ENCODE measurements around the gene KCNK18.
"Not testable (repeated sequence)": the region's sequence is repeated elsewhere in the genome, so short reads cannot be mapped to it uniquely, and the experiment has no call there.

The KCNK18 gene

GRCh38 chr10:117166418-117167345 lies 30.6 kb upstream of the KCNK18 start:
- no peak overlapping the region for H3K4me3 Mint-ChIP-seq
- peaks cover 5% of the 10 kb centered on the region for H3K4me1 Mint-ChIP-seq
- ATAC-seq (ENCODE audit: low read depth), result no peak
- H3K27ac Mint-ChIP-seq, result no peak overlapping the region
- peaks cover 26% of the 10 kb centered on the region for H3K27me3 Mint-ChIP-seq
- DNase-seq (ENCODE audit: low spot score in 2 of 2), result no peak
- no peaks in the 10 kb centered on the region for H3K36me3 Mint-ChIP-seq
- H3K9me3 Mint-ChIP-seq, result no peaks in the 10 kb centered on the region

DNA sequence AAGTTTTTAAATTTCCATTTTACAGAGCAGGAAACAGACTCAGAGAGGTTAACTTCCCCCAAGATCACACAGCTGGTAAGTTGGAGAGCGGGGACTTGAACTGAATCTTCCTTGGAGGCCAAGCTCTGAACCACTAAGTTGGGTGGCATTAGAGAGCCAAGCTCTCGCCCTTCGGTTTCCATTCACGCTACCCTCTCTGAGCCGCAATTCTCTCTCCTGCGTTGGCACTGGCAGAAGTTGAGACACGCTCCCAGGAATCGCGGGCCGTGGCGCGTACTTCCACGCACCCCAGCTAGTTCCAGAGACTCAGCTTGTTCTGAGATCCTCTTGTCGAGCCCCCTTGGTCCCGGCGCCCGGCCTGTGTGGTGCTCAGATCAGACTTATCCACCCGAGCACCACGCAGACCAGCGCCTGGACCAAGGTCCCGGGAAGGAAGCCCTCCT lies 29.9 kb upstream of the KCNK18 start:
- Mint-ChIP-seq H3K9me3 (no peaks in the 10 kb centered on the region), H3K27ac (no peak overlapping the region), H3K27me3 (peaks cover 25% of the 10 kb centered on the region), H3K4me3 (peak overlapping the region; percentile 14), H3K4me1 (peaks cover 5% of the 10 kb centered on the region), H3K36me3 (no peaks in the 10 kb centered on the region)
- ATAC-seq (ENCODE audit: low read depth) (no peak), DNase-seq (ENCODE audit: low spot score in 2 of 2) (no peak)

DNA sequence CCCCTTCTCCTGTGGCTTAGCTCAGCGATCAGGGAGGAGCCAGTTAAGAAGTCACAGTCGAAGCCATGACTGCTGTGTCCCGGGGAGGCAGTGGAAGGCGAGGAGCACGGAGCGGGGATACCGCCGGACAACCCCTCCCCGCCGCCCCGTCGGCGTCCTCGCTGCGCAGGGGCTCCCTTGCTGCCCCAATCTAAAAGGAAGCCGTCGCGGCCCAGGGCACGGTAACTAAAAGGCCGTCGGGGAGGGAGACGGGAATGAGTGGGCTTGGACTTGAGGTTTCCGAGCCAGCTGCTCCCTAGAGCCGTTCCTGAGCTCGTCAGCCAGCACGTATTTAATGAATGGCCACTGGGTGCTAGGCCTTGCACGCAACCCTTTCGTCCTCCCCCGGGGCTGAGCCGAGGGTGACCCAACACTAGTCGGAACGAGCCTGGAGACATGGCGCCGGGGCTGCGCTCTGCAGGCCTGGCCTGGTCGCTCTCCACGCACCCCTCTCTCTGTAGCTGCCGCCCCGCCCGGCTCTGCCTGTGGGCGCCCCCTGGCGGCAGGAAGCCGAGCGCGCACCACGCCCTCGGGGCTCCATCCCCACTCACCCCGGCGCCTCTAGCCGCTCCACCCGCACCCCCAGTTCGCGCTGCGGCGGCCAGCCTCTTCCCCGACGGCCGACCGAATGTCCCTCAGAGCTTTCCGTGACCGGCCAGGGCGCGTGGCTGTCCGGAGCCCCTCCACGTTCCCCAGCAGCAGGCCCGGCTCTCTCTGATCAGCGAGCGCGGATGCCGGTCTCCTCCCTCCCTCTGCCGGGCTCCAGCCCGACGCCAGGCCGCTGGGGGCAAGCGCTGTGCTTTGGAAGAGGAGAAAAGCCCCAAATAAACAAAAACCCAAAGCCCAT lies 29.3 kb upstream of the KCNK18 start:
- H3K27ac Mint-ChIP-seq, result no peak overlapping the region
- H3K27me3 Mint-ChIP-seq, result peaks cover 25% of the 10 kb centered on the region
- H3K36me3 Mint-ChIP-seq, result no peaks in the 10 kb centered on the region
- ATAC-seq (ENCODE audit: low read depth) (peak; percentile 85), DNase-seq (ENCODE audit: low spot score in 2 of 2) (peak; percentile 60 to 67)
- no peaks in the 10 kb centered on the region for H3K9me3 Mint-ChIP-seq
- peaks cover 5% of the 10 kb centered on the region for H3K4me1 Mint-ChIP-seq
- peak overlapping the region; percentile 14 for H3K4me3 Mint-ChIP-seq

DNA sequence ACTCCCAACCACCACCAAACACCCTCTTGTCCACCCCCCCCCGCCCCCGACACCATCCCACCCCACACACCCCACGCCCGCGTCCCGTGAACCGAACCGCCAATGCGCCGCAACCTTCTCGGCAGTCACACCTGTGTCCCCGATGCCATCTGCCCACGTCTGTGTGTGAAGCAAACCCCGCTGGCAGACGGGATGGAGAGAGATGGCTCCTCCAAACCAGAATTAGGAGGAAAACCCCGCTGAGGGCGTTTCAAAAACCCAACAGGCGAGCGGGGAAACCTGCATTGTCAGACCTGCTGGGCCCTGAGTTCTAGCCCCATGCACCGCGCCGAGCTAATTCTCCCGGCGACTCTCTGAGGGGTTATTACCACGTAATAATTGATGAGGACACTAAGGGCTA lies 28.6 kb upstream of the KCNK18 start:
- Mint-ChIP-seq H3K27ac (no peak overlapping the region), H3K4me3 (peak overlapping the region; percentile 37), H3K27me3 (peaks cover 25% of the 10 kb centered on the region), H3K4me1 (peaks cover 5% of the 10 kb centered on the region), H3K9me3 (no peaks in the 10 kb centered on the region), H3K36me3 (no peaks in the 10 kb centered on the region)
- DNase-seq (ENCODE audit: low spot score in 2 of 2), result no peak
- ATAC-seq (ENCODE audit: low read depth), result no peak

DNA sequence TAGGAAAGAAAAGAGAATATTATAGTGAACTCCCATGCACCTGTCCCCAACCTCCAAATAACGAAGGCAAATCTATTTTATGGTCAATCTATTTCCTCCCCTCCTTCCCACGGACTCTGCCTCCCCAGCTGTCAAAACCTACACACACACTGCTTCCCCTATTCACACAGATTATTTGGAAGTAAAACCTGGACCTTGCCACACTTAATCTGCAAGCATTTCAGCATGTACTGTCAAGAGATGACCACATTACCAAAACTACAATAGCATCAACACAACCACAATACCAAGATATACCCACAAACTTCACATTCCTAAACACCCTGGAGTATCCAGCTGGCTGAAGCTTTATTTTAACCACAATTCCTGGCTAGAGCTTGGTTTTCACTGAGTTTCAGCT lies 27.8 kb upstream of the KCNK18 start:
- ATAC-seq (ENCODE audit: low read depth), result no peak
- Mint-ChIP-seq H3K27ac (no peak overlapping the region), H3K27me3 (peaks cover 22% of the 10 kb centered on the region), H3K4me1 (peaks cover 8% of the 10 kb centered on the region), H3K9me3 (no peaks in the 10 kb centered on the region), H3K36me3 (no peaks in the 10 kb centered on the region), H3K4me3 (no peak overlapping the region)
- DNase-seq (ENCODE audit: low spot score in 2 of 2), result no peak

DNA sequence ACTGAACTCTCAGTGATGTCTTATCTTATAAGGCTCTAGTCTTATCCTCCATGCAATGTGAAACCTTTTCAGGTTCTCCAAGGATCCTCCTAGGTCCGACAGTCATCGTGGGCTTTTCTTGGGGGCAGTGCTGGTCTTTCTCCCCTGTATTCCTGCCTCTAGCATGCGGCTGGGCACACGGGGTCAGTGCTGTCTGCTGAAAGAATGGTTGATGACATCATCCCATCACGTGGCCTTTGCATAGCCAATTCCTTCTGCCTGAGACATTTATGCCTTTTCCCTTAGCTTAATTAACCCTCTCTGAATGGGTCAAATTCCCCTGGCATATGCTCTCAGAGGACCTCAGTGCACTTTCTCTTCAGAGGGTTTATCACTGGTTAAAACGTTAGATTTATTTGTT lies 27.0 kb upstream of the KCNK18 start:
- Mint-ChIP-seq H3K27me3 (peaks cover 18% of the 10 kb centered on the region), H3K4me1 (peaks cover 11% of the 10 kb centered on the region), H3K27ac (no peak overlapping the region), H3K4me3 (no peak overlapping the region), H3K9me3 (no peaks in the 10 kb centered on the region), H3K36me3 (no peaks in the 10 kb centered on the region)
- DNase-seq (ENCODE audit: low spot score in 2 of 2) (no peak), ATAC-seq (ENCODE audit: low read depth) (no peak)

DNA sequence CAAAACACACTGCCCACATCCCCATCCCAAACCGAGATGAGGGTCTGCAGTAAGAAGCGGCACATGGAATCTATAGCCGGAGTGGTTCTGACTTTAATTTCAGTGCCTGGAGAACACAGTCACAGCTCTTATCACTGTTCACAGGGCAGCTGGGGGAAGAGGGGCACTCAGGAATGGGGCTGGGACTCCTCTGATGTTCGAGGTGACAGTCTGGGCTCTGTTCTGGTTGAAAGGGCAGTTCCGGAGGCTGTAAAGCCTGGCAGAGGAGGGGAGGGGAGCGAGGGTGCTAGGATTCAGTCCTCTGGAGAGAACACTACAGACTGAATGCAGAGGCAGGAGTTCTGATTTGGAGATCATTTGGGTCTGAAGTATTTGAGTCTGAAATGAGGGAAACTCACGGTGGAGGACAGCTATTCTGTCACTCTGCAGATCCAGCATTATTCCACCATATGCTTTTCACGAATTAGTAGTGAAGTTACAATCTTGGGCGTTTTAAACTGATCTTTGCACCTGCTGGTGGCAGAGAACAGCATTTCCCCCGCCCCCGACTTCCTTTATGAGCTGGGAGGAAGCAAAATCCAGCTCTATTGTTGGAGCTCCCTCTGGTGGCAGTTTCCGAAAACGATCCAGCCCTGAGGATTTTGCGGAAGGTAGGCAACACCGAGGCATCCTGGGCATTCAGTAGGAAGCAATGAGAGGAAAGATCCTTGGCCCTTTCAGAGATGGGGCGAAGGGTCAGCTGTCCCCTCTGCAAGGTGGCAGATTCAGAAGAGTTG lies 22.7 kb upstream of the KCNK18 start:
- H3K27me3 Mint-ChIP-seq, result peaks cover 9% of the 10 kb centered on the region

DNA sequence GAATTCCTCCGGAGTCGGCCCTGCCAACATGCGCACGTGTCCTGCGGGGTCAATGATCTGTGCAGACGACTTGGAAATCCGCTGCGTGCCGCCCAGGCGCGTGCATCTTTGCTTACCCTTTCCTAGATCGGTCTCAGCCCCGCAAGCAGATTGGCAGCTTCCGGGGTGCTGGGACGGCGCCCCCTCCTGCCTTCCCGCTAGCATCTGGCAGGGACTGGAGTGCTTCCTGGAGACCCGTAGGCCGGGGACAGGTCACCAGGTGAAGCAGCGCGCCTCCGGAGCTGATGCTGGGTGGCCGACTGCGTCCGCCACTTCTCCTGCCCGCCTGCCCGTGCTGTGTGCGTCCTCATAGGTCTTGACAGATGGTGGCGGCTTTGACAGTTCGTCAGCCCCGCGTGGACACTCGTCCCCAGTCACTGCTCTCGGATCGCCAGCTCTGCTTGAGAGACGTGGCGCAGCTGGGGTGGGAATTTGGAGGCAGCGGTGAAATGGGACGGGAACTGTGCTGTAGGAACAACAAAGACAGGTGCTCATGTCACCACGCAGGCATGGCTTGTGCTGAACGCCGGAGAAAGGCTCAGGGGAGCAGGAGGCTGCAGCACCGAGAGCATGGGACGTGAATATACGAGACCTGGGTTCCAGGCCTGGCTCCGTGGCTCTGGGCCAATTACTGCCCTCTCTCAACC lies 21.9 kb upstream of the KCNK18 start:
- H3K27ac Mint-ChIP-seq, result no peak overlapping the region
- peaks cover 11% of the 10 kb centered on the region for H3K4me1 Mint-ChIP-seq
- H3K9me3 Mint-ChIP-seq, result no peaks in the 10 kb centered on the region
- no peaks in the 10 kb centered on the region for H3K36me3 Mint-ChIP-seq
- H3K27me3 Mint-ChIP-seq, result peaks cover 8% of the 10 kb centered on the region
- peak; percentile 33 for ATAC-seq (ENCODE audit: low read depth)
- peak; percentile 15 to 32 for DNase-seq (ENCODE audit: low spot score in 2 of 2)
- H3K4me3 Mint-ChIP-seq, result peak overlapping the region; percentile 84

More for the DNA sequence above, 22.7 kb upstream of the KCNK18 start:
- ATAC-seq (ENCODE audit: low read depth) (peak; percentile 82), DNase-seq (ENCODE audit: low spot score in 2 of 2) (peak; percentile 80 to 85)
- Mint-ChIP-seq H3K36me3 (no peaks in the 10 kb centered on the region), H3K9me3 (no peaks in the 10 kb centered on the region), H3K4me1 (peaks cover 11% of the 10 kb centered on the region), H3K4me3 (peak overlapping the region; percentile 84), H3K27ac (peak overlapping the region; percentile 51)

DNA sequence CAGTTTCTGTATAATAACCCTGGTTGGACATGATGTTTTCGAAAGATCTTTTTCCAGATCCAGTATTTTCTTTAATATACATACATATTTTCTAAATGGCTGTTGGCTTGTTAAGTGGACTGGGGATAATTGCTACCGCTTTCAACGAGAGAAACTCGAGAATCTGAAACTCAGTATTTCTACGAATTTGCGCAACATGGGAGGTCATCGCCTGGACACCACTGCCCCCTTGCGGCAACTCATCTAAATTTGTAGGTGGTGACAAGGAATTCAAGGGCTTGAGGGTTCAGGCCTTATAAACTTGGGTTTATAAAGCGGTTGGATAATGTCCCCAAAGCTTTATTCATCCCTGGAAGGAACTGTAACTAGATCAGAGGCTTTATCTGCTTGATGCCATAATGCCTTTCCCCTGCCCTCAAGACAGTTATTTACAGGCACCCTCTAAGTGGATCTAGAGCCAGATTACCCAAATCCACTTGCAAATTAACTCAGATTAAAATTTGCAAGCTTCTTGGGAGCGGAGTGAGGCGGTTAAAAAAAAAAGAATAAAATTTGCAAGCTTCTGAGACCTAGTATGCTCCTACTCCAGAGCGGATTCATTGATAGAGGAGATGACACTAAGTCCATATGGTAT lies 21.3 kb upstream of the KCNK18 start:
- Mint-ChIP-seq H3K4me3 (peak overlapping the region; percentile 84), H3K27ac (no peak overlapping the region), H3K4me1 (peaks cover 11% of the 10 kb centered on the region), H3K9me3 (no peaks in the 10 kb centered on the region), H3K36me3 (no peaks in the 10 kb centered on the region), H3K27me3 (peaks cover 10% of the 10 kb centered on the region)
- ATAC-seq (ENCODE audit: low read depth) (peak; percentile 54), DNase-seq (ENCODE audit: low spot score in 2 of 2) (peak; percentile 61 to 66)

- no peaks in the 10 kb centered on the region for H3K9me3 Mint-ChIP-seq
- ATAC-seq (ENCODE audit: low read depth), result no peak
- peaks cover 11% of the 10 kb centered on the region for H3K4me1 Mint-ChIP-seq
- H3K4me3 Mint-ChIP-seq, result no peak overlapping the region
- no peak for DNase-seq (ENCODE audit: low spot score in 2 of 2)
- H3K36me3 Mint-ChIP-seq, result no peaks in the 10 kb centered on the region
- no peak overlapping the region for H3K27ac Mint-ChIP-seq
- peaks cover 7% of the 10 kb centered on the region for H3K27me3 Mint-ChIP-seq
Measured at GRCh38 chr10:117178190-117178589, 19.1 kb upstream of the KCNK18 start.

DNA sequence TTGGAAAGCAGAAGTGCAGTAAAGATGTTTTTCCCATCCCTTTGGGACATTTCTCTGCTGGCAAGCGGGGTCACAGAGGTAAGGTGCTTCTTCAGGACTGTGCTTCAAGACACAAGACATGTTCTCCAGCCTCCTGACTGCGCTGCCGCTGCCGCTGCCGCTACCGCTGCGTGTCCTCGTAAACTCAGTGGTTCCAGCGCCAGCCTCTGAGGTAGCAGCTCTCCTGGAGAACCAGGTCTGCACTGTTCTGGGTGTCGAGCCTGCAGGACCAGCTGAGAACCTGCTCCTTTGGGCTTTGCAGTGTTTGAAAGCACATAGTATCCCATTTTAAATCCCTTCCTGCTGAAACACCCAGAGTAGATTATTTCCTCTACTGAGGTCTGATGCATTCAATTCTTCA lies 13.0 kb upstream of the KCNK18 start:
- no peak for DNase-seq (ENCODE audit: low spot score in 2 of 2)
- no peak overlapping the region for H3K4me3 Mint-ChIP-seq

GRCh38 chr10:117184821-117185220 lies 12.5 kb upstream of the KCNK18 start:
- no peaks in the 10 kb centered on the region for H3K4me1 Mint-ChIP-seq
- H3K4me3 Mint-ChIP-seq, result no peak overlapping the region
- DNase-seq (ENCODE audit: low spot score in 2 of 2) (no peak), ATAC-seq (ENCODE audit: low read depth) (no peak)
- no peaks in the 10 kb centered on the region for H3K36me3 Mint-ChIP-seq
- peaks cover 6% of the 10 kb centered on the region for H3K9me3 Mint-ChIP-seq
- H3K27me3 Mint-ChIP-seq, result peaks cover 13% of the 10 kb centered on the region
- H3K27ac Mint-ChIP-seq, result no peak overlapping the region

More for the DNA sequence above, 13.0 kb upstream of the KCNK18 start:
- no peak overlapping the region for H3K27ac Mint-ChIP-seq
- peaks cover 13% of the 10 kb centered on the region for H3K27me3 Mint-ChIP-seq
- no peaks in the 10 kb centered on the region for H3K4me1 Mint-ChIP-seq
- no peak for ATAC-seq (ENCODE audit: low read depth)
- H3K9me3 Mint-ChIP-seq, result peaks cover 3% of the 10 kb centered on the region
- H3K36me3 Mint-ChIP-seq, result no peaks in the 10 kb centered on the region

GRCh38 chr10:117185817-117186216 lies 11.5 kb upstream of the KCNK18 start:
- H3K4me3 Mint-ChIP-seq; H3K4me1 Mint-ChIP-seq; H3K9me3 Mint-ChIP-seq; DNase-seq (ENCODE audit: low spot score in 2 of 2); H3K27ac Mint-ChIP-seq; H3K36me3 Mint-ChIP-seq; ATAC-seq (ENCODE audit: low read depth): not testable (repeated sequence)
- peaks cover 12% of the 10 kb centered on the region for H3K27me3 Mint-ChIP-seq
